SK-N-SH (cell line): ENCODE results near the gene PCAT6.

ENCODE experiments used
- RFX5 ChIP-seq: IDR thresholded peaks from 2 replicates; pipeline ENCODE4 v1.6.1; 2012; ENCODE audit warnings: mild to moderate bottlenecking, improper control_type of control experiment, low read length
- TAF1 ChIP-seq: IDR thresholded peaks from 2 replicates; pipeline ENCODE4 v1.6.1; 2012; ENCODE audit warnings: low read depth, mild to moderate bottlenecking, low read length, moderate library complexity, borderline replicate concordance

- TF ChIP-seq TAF1 (no peak), RFX5 (no peak)
These were observed 47.6 kb downstream of the PCAT6 start for GRCh38 chr1:202858331-202858730.
